K562 (cell line): Measurements from ENCODE around the gene FGF14. TPM values are rescaled to one million over a fixed set of nuclear protein-coding genes. Genes with fewer than 3 reads are reported as not detected.

Experiments used
- ARID1B ChIP-seq: fragments of 450-650 bp; IDR thresholded peaks from 2 replicates; pipeline ENCODE4 v1.6.1; 2016; ENCODE audit warnings: antibody characterized with exemption, mild to moderate bottlenecking, inconsistent platforms
- BACH1 ChIP-seq: fragments of 200-800 bp; sonication (Bioruptor generic); IDR thresholded peaks from 2 replicates; pipeline ENCODE4 v1.6.1; 2016; ENCODE audit warnings: missing genetic modification characterization, missing compliant biosample characterization
- MAFK ChIP-seq: IDR thresholded peaks from 2 replicates; pipeline ENCODE4 v1.6.1; 2011; ENCODE audit warnings: low read length, improper control_type of control experiment
- NFE2 ChIP-seq: IDR thresholded peaks from 2 replicates; pipeline ENCODE4 v1.6.1; 2014; ENCODE audit warnings: antibody characterized with exemption, low read depth
- SIN3B ChIP-seq: fragments of 450-650 bp; IDR thresholded peaks from 2 replicates; pipeline ENCODE4 v1.6.1; 2017; ENCODE audit warnings: low read depth, mild to moderate bottlenecking, moderate library complexity
- SMAD2 ChIP-seq: fragments of 150-350 bp; IDR thresholded peaks from 2 replicates; pipeline ENCODE4 v1.6.1; 2014; ENCODE audit warnings: low read depth, mild to moderate bottlenecking, low read length
- polyA plus RNA-seq, 8 experiments: library from polyadenylated mRNA; depleted of rRNA in 4 of 8; stranded (reverse) in 5 of 8; unstranded in 3 of 8; fragments of >200 nt; fragmentation: Nextera tagmentation in 2 of 8; fragmentation: Illumina TruSeq in 1 of 8; extraction: Ambion mirVana in 2 of 8; extraction: Trizol in 1 of 8; gene quantifications; 2 replicates each; pipeline versions ENCODE4 v1.2.1 to v1.2.3, GENCODE V29; 2011 to 2014; ENCODE audit warnings: inconsistent platforms in 1 of 8, missing spikeins in 1 of 8
- total RNA-seq, 7 experiments: library from RNA; depleted of rRNA in 6 of 7; stranded (reverse); fragments of >200 nt in 6 of 7; fragmentation: Illumina TruSeq in 2 of 7; extraction: Trizol in 2 of 7; gene quantifications; 2 replicates each; pipeline versions ENCODE4 v1.2.1 to v1.2.3, GENCODE V29; 2011 to 2021; ENCODE audit warnings: low replicate concordance in 1 of 7
- TF ChIP-seq, protein P1 (sequence below): fragments of 450-650 bp; IDR thresholded peaks from 2 replicates; pipeline ENCODE4 v1.6.1; 2016; ENCODE audit warnings: mild to moderate bottlenecking, moderate library complexity
- TF ChIP-seq, protein P2 (sequence below): sonication (generic); formaldehyde crosslinking; IDR thresholded peaks from 2 replicates; pipeline ENCODE4 v1.8.0; 2022; ENCODE audit warnings: missing genetic modification reagents, mild to moderate bottlenecking, moderate library complexity, borderline replicate concordance
- TF ChIP-seq, protein P3 (sequence below): fragments of 250-450 bp; sonication (Bioruptor Pico); IDR thresholded peaks from 2 replicates; pipeline ENCODE4 v1.8.0; 2021; ENCODE audit warnings: borderline replicate concordance, mild to moderate bottlenecking, moderate library complexity; ENCODE audit not compliant: poor library complexity, severe bottlenecking
- TF ChIP-seq, protein P4 (sequence below): fragments of 250-450 bp; sonication (Bioruptor Pico); IDR thresholded peaks from 2 replicates; pipeline ENCODE4 v1.4.0; 2020

Gene FGF14
- total and polyA plus RNA-seq, 9 of the 15 experiments (the other 6 are each of a cell fraction or from before 2014, with no cell fraction given): not detected

DNA sequence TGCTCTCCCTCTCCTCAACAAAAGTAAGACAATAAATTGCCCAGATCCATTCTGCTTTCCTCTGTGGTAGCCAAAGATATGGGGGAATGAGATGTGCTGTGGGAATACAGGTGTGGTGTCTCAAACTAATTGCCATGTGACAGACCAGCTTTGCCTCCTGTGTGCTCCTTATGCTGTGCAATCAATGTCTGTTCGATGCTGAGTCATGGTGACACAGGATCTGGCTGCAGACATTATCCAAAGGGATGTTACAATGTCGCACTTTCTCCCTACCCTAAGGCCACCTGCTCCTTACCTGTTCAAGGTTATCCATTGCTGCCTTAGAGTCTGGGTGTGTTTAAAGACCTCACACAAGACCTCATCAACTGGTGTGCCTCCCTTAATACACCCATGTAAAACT lies 32.5 kb downstream of the FGF14 start (continued):
- TF ChIP-seq, protein P1, sequence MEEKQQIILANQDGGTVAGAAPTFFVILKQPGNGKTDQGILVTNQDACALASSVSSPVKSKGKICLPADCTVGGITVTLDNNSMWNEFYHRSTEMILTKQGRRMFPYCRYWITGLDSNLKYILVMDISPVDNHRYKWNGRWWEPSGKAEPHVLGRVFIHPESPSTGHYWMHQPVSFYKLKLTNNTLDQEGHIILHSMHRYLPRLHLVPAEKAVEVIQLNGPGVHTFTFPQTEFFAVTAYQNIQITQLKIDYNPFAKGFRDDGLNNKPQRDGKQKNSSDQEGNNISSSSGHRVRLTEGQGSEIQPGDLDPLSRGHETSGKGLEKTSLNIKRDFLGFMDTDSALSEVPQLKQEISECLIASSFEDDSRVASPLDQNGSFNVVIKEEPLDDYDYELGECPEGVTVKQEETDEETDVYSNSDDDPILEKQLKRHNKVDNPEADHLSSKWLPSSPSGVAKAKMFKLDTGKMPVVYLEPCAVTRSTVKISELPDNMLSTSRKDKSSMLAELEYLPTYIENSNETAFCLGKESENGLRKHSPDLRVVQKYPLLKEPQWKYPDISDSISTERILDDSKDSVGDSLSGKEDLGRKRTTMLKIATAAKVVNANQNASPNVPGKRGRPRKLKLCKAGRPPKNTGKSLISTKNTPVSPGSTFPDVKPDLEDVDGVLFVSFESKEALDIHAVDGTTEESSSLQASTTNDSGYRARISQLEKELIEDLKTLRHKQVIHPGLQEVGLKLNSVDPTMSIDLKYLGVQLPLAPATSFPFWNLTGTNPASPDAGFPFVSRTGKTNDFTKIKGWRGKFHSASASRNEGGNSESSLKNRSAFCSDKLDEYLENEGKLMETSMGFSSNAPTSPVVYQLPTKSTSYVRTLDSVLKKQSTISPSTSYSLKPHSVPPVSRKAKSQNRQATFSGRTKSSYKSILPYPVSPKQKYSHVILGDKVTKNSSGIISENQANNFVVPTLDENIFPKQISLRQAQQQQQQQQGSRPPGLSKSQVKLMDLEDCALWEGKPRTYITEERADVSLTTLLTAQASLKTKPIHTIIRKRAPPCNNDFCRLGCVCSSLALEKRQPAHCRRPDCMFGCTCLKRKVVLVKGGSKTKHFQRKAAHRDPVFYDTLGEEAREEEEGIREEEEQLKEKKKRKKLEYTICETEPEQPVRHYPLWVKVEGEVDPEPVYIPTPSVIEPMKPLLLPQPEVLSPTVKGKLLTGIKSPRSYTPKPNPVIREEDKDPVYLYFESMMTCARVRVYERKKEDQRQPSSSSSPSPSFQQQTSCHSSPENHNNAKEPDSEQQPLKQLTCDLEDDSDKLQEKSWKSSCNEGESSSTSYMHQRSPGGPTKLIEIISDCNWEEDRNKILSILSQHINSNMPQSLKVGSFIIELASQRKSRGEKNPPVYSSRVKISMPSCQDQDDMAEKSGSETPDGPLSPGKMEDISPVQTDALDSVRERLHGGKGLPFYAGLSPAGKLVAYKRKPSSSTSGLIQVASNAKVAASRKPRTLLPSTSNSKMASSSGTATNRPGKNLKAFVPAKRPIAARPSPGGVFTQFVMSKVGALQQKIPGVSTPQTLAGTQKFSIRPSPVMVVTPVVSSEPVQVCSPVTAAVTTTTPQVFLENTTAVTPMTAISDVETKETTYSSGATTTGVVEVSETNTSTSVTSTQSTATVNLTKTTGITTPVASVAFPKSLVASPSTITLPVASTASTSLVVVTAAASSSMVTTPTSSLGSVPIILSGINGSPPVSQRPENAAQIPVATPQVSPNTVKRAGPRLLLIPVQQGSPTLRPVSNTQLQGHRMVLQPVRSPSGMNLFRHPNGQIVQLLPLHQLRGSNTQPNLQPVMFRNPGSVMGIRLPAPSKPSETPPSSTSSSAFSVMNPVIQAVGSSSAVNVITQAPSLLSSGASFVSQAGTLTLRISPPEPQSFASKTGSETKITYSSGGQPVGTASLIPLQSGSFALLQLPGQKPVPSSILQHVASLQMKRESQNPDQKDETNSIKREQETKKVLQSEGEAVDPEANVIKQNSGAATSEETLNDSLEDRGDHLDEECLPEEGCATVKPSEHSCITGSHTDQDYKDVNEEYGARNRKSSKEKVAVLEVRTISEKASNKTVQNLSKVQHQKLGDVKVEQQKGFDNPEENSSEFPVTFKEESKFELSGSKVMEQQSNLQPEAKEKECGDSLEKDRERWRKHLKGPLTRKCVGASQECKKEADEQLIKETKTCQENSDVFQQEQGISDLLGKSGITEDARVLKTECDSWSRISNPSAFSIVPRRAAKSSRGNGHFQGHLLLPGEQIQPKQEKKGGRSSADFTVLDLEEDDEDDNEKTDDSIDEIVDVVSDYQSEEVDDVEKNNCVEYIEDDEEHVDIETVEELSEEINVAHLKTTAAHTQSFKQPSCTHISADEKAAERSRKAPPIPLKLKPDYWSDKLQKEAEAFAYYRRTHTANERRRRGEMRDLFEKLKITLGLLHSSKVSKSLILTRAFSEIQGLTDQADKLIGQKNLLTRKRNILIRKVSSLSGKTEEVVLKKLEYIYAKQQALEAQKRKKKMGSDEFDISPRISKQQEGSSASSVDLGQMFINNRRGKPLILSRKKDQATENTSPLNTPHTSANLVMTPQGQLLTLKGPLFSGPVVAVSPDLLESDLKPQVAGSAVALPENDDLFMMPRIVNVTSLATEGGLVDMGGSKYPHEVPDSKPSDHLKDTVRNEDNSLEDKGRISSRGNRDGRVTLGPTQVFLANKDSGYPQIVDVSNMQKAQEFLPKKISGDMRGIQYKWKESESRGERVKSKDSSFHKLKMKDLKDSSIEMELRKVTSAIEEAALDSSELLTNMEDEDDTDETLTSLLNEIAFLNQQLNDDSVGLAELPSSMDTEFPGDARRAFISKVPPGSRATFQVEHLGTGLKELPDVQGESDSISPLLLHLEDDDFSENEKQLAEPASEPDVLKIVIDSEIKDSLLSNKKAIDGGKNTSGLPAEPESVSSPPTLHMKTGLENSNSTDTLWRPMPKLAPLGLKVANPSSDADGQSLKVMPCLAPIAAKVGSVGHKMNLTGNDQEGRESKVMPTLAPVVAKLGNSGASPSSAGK: peak; percentile 35; the same call in 1 of the 2 replicates
- TF ChIP-seq MAFK (peak; percentile 56), SMAD2 (no peak), BACH1 (tag) (peak; percentile 47; the same call in 1 of the 2 replicates), SIN3B (no peak), ARID1B (no peak), NFE2 (peak; percentile 84)
- TF ChIP-seq, protein P2, sequence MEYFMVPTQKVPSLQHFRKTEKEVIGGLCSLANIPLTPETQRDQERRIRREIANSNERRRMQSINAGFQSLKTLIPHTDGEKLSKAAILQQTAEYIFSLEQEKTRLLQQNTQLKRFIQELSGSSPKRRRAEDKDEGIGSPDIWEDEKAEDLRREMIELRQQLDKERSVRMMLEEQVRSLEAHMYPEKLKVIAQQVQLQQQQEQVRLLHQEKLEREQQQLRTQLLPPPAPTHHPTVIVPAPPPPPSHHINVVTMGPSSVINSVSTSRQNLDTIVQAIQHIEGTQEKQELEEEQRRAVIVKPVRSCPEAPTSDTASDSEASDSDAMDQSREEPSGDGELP (CRISPR knock-in tag): no peak
- TF ChIP-seq, protein P3, sequence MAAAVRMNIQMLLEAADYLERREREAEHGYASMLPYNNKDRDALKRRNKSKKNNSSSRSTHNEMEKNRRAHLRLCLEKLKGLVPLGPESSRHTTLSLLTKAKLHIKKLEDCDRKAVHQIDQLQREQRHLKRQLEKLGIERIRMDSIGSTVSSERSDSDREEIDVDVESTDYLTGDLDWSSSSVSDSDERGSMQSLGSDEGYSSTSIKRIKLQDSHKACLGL (CRISPR knock-in tag): no peak
- TF ChIP-seq, protein P4, sequence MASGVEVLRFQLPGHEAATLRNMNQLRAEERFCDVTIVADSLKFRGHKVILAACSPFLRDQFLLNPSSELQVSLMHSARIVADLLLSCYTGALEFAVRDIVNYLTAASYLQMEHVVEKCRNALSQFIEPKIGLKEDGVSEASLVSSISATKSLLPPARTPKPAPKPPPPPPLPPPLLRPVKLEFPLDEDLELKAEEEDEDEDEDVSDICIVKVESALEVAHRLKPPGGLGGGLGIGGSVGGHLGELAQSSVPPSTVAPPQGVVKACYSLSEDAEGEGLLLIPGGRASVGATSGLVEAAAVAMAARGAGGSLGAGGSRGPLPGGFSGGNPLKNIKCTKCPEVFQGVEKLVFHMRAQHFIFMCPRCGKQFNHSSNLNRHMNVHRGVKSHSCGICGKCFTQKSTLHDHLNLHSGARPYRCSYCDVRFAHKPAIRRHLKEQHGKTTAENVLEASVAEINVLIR: no peak
